Adrenal gland (tissue), 12 donors: Measurements from ENCODE around the gene CCDC152. TPM values are rescaled to one million over a fixed set of nuclear protein-coding genes. Genes with fewer than 3 reads are reported as not detected.

Experiments
- DNase-seq, 7 donors: peaks; one replicate each; pipeline ENCODE4 v3.0.0-alpha.2; 2019 to 2020
- H3K27ac ChIP-seq, 5 donors: fragments of 200-600 bp; sonication (generic) in 4 of 5; 1 replicate in 3 of 5; 2 replicates in 2 of 5; pipeline versions ENCODE4 v1.5.1 to v1.8.0; 2016 to 2020; ENCODE audit warnings: mild to moderate bottlenecking in 1 of 5
- H3K27me3 ChIP-seq: fragments of 200-600 bp; 2 replicates; pipeline ENCODE4 v1.8.0; 2021
- H3K36me3 ChIP-seq, 2 donors: fragments of 200-600 bp; replicated peaks in 1 of 2; 1 replicate in 1 of 2; 2 replicates in 1 of 2; pipeline versions ENCODE4 v1.5.1 to v1.8.0; 2018 to 2022
- H3K4me1 ChIP-seq, 2 donors: fragments of 200-600 bp; replicated peaks in 1 of 2; 1 replicate in 1 of 2; 2 replicates in 1 of 2; pipeline versions ENCODE4 v1.5.1 to v1.8.0; 2018 to 2021
- H3K4me3 ChIP-seq, 4 donors: fragments of 200-600 bp; sonication (generic) in 3 of 4; one replicate each; pipeline ENCODE4 v1.5.1; 2016 to 2018
- H3K9me3 ChIP-seq, 3 donors: fragments of 200-600 bp; sonication (generic) in 1 of 3; replicated peaks in 1 of 3; 1 replicate in 2 of 3; 2 replicates in 1 of 3; pipeline versions ENCODE4 v1.5.1 to v1.8.0; 2016 to 2021
- POLR2A ChIP-seq, 2 donors: fragments of 450-650 bp; IDR thresholded peaks; one replicate each; pipeline ENCODE4 v1.6.1; 2017; ENCODE audit warnings: antibody characterized with exemption in 2 of 2, mild to moderate bottlenecking in 2 of 2, moderate library complexity in 1 of 2
- WGBS, 4 donors: extraction: QIAGEN DNeasy Blood & Tissue Kit in 2 of 4; methylation state at CpG; one replicate each; pipeline versions ENCODE4 v1.1.5 to v1.1.7; 2013 to 2017; 5-methylcytosine and 5-hydroxymethylcytosine counted together
- intact Hi-C, 2 donors: fragments of 100-400 bp; cut with DNase I; formaldehyde crosslinking; loops; one replicate each; pipeline versions ENCODE4 v1.14.1 to v1.15.0; 2022 to 2023
- polyA plus RNA-seq, 3 donors: library from polyadenylated mRNA; stranded (reverse); fragments of 200-250 nt in 2 of 3; fragments of 350-450 nt in 1 of 3; fragmentation: Illumina TruSeq in 1 of 3; extraction: RNeasy Lipid Tissue Mini Kit (QIAGEN cat#74804) in 1 of 3; gene quantifications; one replicate each; pipeline ENCODE4 v1.2.3, GENCODE V29; 2013 to 2014
- total RNA-seq, 9 donors: library from RNA; depleted of rRNA in 4 of 9; stranded (reverse); fragments of >200 nt in 4 of 9; fragments of 120-200 nt in 1 of 9; fragmentation: NEBNext Ultra II Directional in 1 of 9; extraction: Animal tissue kit (Norgen Biotek cat#: 25700) in 1 of 9; gene quantifications; one replicate each; pipeline versions ENCODE4 v1.1.0 to v1.2.4, GENCODE V29; 2013 to 2023
- TF ChIP-seq, protein P1 (sequence below), 6 experiments: fragments of 450-650 bp in 4 of 6; fragments of 200-600 bp in 2 of 6; sonication (generic) in 1 of 6; IDR thresholded peaks; 1 replicate in 5 of 6; 2 replicates in 1 of 6; pipeline versions ENCODE4 v1.5.1 to v1.8.0; 2016 to 2021; ENCODE audit warnings: antibody characterized with exemption in 6 of 6, mild to moderate bottlenecking in 2 of 6, moderate library complexity in 1 of 6
- donor health status: healthy with polysubstance abuse.
- donor health status: Bipolar disorder and iron deficiency.
- donor health status: DM: yes; HTN: yes; CAD: no.
- donor health status: DM: no; HTN: no; CAD: no.
- donor health status: DM: no; HTN: no; CAD: no.
- donor health status: DM: yes; HTN: yes; CAD: no.

CCDC152 gene
- total and polyA plus RNA-seq, 12 donors: 0.26 to 1.9 (median 0.72) TPM; not detected in 1

DNA sequence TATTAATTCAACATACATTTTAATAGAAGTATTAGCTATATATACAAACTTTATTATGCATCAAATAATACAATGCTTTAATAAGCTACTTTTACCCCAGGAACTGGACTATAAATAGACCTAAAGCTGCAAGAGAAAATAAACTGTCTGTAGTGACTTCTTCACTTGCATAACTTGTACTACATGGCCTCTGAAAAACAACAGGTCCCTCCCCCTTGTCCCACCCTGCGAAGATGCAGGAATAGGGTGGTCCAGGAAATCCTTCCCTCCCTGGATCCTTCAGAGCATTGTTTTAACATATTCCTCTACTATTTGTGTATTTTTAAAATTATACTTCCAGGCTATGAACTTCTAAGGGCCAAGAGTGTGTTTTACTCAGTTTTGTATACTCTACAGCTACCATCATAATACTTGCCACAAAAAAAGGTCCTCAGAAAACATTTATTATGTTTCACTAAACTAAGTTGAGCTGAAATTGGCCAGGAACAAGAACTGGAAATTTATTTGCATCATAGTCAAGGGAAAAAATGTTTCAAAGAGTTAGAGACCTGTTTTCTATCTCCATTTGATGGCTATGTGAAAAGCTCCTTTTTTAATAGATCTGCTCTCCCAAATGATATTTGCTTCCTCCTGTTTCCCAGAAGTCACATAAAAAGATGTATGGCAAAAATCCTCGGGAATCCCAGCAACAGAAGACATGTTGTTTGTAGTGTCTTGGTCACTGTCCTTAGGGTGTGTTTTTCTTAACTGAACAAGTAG is 70.3 kb downstream of the CCDC152 start:
- Histone ChIP-seq H3K9me3 (no peaks in the 10 kb centered on the region), H3K27me3 (no peaks in the 10 kb centered on the region), H3K36me3 (no peaks in the 10 kb centered on the region), H3K4me3 (no peak overlapping the region), H3K27ac (no peak overlapping the region), H3K4me1 (peaks cover 0 to 5% of the 10 kb centered on the region in 2 donors)
- TF ChIP-seq POLR2A (IDR thresholded peaks at IDR 0.05): no peak
- TF ChIP-seq, protein P1, sequence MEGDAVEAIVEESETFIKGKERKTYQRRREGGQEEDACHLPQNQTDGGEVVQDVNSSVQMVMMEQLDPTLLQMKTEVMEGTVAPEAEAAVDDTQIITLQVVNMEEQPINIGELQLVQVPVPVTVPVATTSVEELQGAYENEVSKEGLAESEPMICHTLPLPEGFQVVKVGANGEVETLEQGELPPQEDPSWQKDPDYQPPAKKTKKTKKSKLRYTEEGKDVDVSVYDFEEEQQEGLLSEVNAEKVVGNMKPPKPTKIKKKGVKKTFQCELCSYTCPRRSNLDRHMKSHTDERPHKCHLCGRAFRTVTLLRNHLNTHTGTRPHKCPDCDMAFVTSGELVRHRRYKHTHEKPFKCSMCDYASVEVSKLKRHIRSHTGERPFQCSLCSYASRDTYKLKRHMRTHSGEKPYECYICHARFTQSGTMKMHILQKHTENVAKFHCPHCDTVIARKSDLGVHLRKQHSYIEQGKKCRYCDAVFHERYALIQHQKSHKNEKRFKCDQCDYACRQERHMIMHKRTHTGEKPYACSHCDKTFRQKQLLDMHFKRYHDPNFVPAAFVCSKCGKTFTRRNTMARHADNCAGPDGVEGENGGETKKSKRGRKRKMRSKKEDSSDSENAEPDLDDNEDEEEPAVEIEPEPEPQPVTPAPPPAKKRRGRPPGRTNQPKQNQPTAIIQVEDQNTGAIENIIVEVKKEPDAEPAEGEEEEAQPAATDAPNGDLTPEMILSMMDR (IDR thresholded peaks at IDR 0.05): no peak
- WGBS, 4 donors: 44 to 69% (median 54%) methylated on average over 2 of the region's 2 CpGs
- intact Hi-C loops: no loop called here
- DNase-seq: no peak

- H3K4me1 ChIP-seq: peaks cover 0 to 5% of the 10 kb centered on the region in 2 donors
- H3K27ac ChIP-seq: no peak overlapping the region
- WGBS, 4 donors: 80 to 94% (median 84%) methylated on average over 2 of the region's 2 CpGs
- H3K36me3 ChIP-seq: no peaks in the 10 kb centered on the region
- H3K27me3 ChIP-seq: no peaks in the 10 kb centered on the region
- no peak overlapping the region for H3K4me3 ChIP-seq
- no peaks in the 10 kb centered on the region for H3K9me3 ChIP-seq
- no peak for TF ChIP-seq POLR2A (IDR thresholded peaks at IDR 0.05)
- TF ChIP-seq, protein P1 (IDR thresholded peaks at IDR 0.05): no peak
- intact Hi-C loops: no loop called here
- no peak for DNase-seq
These were observed 72.1 kb downstream of the CCDC152 start for GRCh38 chr5:42828671-42829070.

GRCh38 chr5:42830924-42831323 is 74.3 kb downstream of the CCDC152 start:
- Histone ChIP-seq H3K4me1 (peaks cover 0 to 5% of the 10 kb centered on the region in 2 donors), H3K36me3 (no peaks in the 10 kb centered on the region), H3K4me3 (no peak overlapping the region), H3K9me3 (no peaks in the 10 kb centered on the region), H3K27me3 (no peaks in the 10 kb centered on the region), H3K27ac (no peak overlapping the region)
- 72 to 81% (median 76%) methylated on average over 2 of the region's 2 CpGs for WGBS, 4 donors
- no peak for DNase-seq
- no peak for TF ChIP-seq POLR2A (IDR thresholded peaks at IDR 0.05)
- TF ChIP-seq, protein P1 (IDR thresholded peaks at IDR 0.05): no peak
- intact Hi-C loops: no loop called here

- Histone ChIP-seq H3K4me3 (no peak overlapping the region), H3K27ac (no peak overlapping the region), H3K9me3 (no peaks in the 10 kb centered on the region), H3K36me3 (no peaks in the 10 kb centered on the region), H3K4me1 (peaks cover 0 to 2% of the 10 kb centered on the region in 2 donors), H3K27me3 (no peaks in the 10 kb centered on the region)
- intact Hi-C loops: no loop called here
- DNase-seq: no peak
- no peak for TF ChIP-seq POLR2A (IDR thresholded peaks at IDR 0.05)
- TF ChIP-seq, protein P1 (IDR thresholded peaks at IDR 0.05): no peak
- WGBS, 4 donors: 92 to 96% (median 93%) methylated on average over 5 of the region's 5 CpGs
These were observed 75.4 kb downstream of the CCDC152 start for GRCh38 chr5:42832060-42832459.
